GM12892 (cell line): ENCODE data around the gene KITLG.

Experiments used
- POLR2A ChIP-seq: IDR thresholded peaks from 2 replicates; pipeline ENCODE4 v1.6.1; 2011; ENCODE audit warnings: low read depth, low read length, control low read depth
- POLR2AphosphoS5 ChIP-seq: IDR thresholded peaks from 2 replicates; pipeline ENCODE4 v1.6.1; 2011; ENCODE audit warnings: low read depth, low read length, control low read depth
- TAF1 ChIP-seq: IDR thresholded peaks from 2 replicates; pipeline ENCODE4 v1.6.1; 2011; ENCODE audit warnings: low read depth, mild to moderate bottlenecking, control low read depth, low read length, borderline replicate concordance

DNA sequence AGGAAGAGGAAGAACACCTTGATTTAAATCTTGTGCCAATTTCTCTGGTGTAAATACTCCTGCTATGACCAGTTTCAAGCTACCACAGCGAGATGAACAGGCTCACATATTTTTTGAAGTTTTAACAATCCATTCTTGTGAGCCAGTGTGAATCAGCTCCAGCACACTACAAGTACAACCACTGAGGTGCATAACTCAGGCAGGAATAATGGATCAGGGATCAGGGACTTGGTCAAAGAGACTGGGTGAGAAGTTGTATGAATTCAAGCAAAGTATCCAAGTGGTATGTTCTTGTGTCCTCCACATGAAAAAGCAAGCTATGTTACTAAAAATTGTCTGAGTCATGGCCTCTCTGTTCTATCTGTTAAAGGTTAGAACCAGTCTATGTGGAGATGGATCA lies 35.2 kb upstream of the KITLG start:
- TF ChIP-seq POLR2A (no peak), POLR2AphosphoS5 (no peak), TAF1 (no peak)
